HEK293 (cell line): ENCODE measurements around the gene MYL2.

Source experiments
- CTCF ChIA-PET: fragments of 350-600 bp; formaldehyde crosslinking; extraction: SDS; loops from one replicate; lab custom pipeline; 2021; ENCODE audit warnings: antibody characterized with exemption; lab: Yijun Ruan, JAX
- POLR2A ChIA-PET: fragments of 300-600 bp; formaldehyde crosslinking; extraction: SDS; loops from one replicate; lab custom pipeline; 2020; ENCODE audit warnings: antibody characterized with exemption, inconsistent platforms; lab: Yijun Ruan, JAX
- H3K27ac ChIP-seq: fragments of 200-500 bp; sonication (Bioruptor generic); 2 replicates; pipeline ENCODE4 v1.5.1; 2014; ENCODE audit warnings: low read depth, low read length, control low read depth, inconsistent platforms; ENCODE audit errors: extremely low read depth
- H3K36me3 ChIP-seq, 2 experiments: fragments of 200-500 bp in 1 of 2; sonication (Bioruptor generic) in 1 of 2; 1 replicate in 1 of 2; 2 replicates in 1 of 2; pipeline ENCODE4 v1.5.1; 2014 to 2017; ENCODE audit warnings: inconsistent platforms in 2 of 2, low read length in 2 of 2; ENCODE audit not compliant: control insufficient read depth in 2 of 2, insufficient read depth in 1 of 2
- H3K4me1 ChIP-seq: fragments of 200-500 bp; sonication (Bioruptor generic); 2 replicates; pipeline ENCODE4 v1.5.1; 2014; ENCODE audit warnings: mild to moderate bottlenecking, low read length, inconsistent platforms; ENCODE audit not compliant: control insufficient read depth, insufficient read depth
- H3K4me3 ChIP-seq: 2 replicates; pipeline ENCODE4 v1.5.1; 2011; ENCODE audit warnings: low read depth, mild to moderate bottlenecking, control low read depth, low read length, moderate library complexity
- H3K9me3 ChIP-seq: fragments of 200-500 bp; sonication (Bioruptor generic); 2 replicates; pipeline ENCODE4 v1.5.1; 2014; ENCODE audit warnings: low read depth, low read length, inconsistent platforms; ENCODE audit not compliant: control insufficient read depth, insufficient read depth
- HIC1 ChIP-seq: fragments of 450-650 bp; formaldehyde crosslinking; IDR thresholded peaks from 2 replicates; pipeline ENCODE4 v1.5.1; 2016; ENCODE audit warnings: missing biosample characterization, missing genetic modification characterization
- KLF10 ChIP-seq: fragments of 450-650 bp; IDR thresholded peaks from 2 replicates; pipeline ENCODE4 v1.5.1; 2018; ENCODE audit warnings: missing biosample characterization, mild to moderate bottlenecking, missing genetic modification characterization
- SP3 ChIP-seq: fragments of 450-650 bp; formaldehyde crosslinking; IDR thresholded peaks from 2 replicates; pipeline ENCODE4 v1.5.1; 2016; ENCODE audit warnings: missing biosample characterization, missing genetic modification characterization
- TRIM28 ChIP-seq: IDR thresholded peaks from 2 replicates; pipeline ENCODE4 v1.6.1; 2011; ENCODE audit warnings: low read length, control low read depth, borderline replicate concordance
- ZBTB1 ChIP-seq: fragments of 450-650 bp; formaldehyde crosslinking; IDR thresholded peaks from 2 replicates; pipeline ENCODE4 v1.5.1; 2016; ENCODE audit warnings: missing biosample characterization, missing genetic modification characterization
- ZBTB44 ChIP-seq: fragments of 450-650 bp; IDR thresholded peaks from 2 replicates; pipeline ENCODE4 v1.5.1; 2018; ENCODE audit warnings: missing biosample characterization, mild to moderate bottlenecking, missing genetic modification characterization
- ZNF114 ChIP-seq: fragments of 450-650 bp; formaldehyde crosslinking; IDR thresholded peaks from 2 replicates; pipeline ENCODE4 v1.5.0; 2017; ENCODE audit warnings: missing biosample characterization, missing genetic modification characterization
- ZNF140 ChIP-seq: fragments of 450-650 bp; formaldehyde crosslinking; IDR thresholded peaks from 2 replicates; pipeline ENCODE4 v1.5.1; 2016; ENCODE audit warnings: missing biosample characterization, missing genetic modification characterization
- ZNF157 ChIP-seq: fragments of 450-650 bp; formaldehyde crosslinking; IDR thresholded peaks from 2 replicates; pipeline ENCODE4 v1.5.1; 2016; ENCODE audit warnings: missing biosample characterization, missing genetic modification characterization
- ZNF473 ChIP-seq: fragments of 450-650 bp; formaldehyde crosslinking; IDR thresholded peaks from 2 replicates; pipeline ENCODE4 v1.5.1; 2017; ENCODE audit warnings: missing biosample characterization, missing genetic modification characterization
- ZNF510 ChIP-seq: fragments of 450-650 bp; formaldehyde crosslinking; IDR thresholded peaks from 2 replicates; pipeline ENCODE4 v1.5.1; 2018; ENCODE audit warnings: mild to moderate bottlenecking, missing genetic modification characterization, missing biosample characterization; ENCODE audit not compliant: insufficient replicate concordance
- ZNF514 ChIP-seq: fragments of 450-650 bp; formaldehyde crosslinking; IDR thresholded peaks from 2 replicates; pipeline ENCODE4 v1.5.1; 2016; ENCODE audit warnings: missing biosample characterization, missing genetic modification characterization
- ZNF529 ChIP-seq: fragments of 450-650 bp; formaldehyde crosslinking; IDR thresholded peaks from 2 replicates; pipeline ENCODE4 v1.5.1; 2017; ENCODE audit warnings: missing genetic modification characterization, missing biosample characterization; ENCODE audit not compliant: insufficient replicate concordance
- ZNF610 ChIP-seq: fragments of 450-650 bp; formaldehyde crosslinking; IDR thresholded peaks from 2 replicates; pipeline ENCODE4 v1.5.1; 2016; ENCODE audit warnings: missing biosample characterization, missing genetic modification characterization, borderline replicate concordance
- ZNF658 ChIP-seq: fragments of 450-650 bp; formaldehyde crosslinking; IDR thresholded peaks from 2 replicates; pipeline ENCODE4; 2016; ENCODE audit warnings: missing biosample characterization, missing genetic modification characterization
- ZNF768 ChIP-seq: fragments of 450-650 bp; formaldehyde crosslinking; IDR thresholded peaks from 2 replicates; pipeline ENCODE4 v1.5.1; 2018; ENCODE audit warnings: missing biosample characterization, mild to moderate bottlenecking, missing genetic modification characterization
- ZNF792 ChIP-seq: fragments of 450-650 bp; formaldehyde crosslinking; IDR thresholded peaks from 2 replicates; pipeline ENCODE4 v1.5.1; 2016; ENCODE audit warnings: missing biosample characterization, missing genetic modification characterization
- TF ChIP-seq, protein P1 (sequence below): fragments of 450-650 bp; formaldehyde crosslinking; IDR thresholded peaks from 2 replicates; pipeline ENCODE4 v1.5.1; 2016; ENCODE audit warnings: missing biosample characterization, missing genetic modification characterization
- TF ChIP-seq, protein P2 (sequence below): fragments of 450-650 bp; formaldehyde crosslinking; IDR thresholded peaks from 2 replicates; pipeline ENCODE4 v1.5.1; 2016; ENCODE audit warnings: missing biosample characterization, missing genetic modification characterization

The MYL2 gene

DNA sequence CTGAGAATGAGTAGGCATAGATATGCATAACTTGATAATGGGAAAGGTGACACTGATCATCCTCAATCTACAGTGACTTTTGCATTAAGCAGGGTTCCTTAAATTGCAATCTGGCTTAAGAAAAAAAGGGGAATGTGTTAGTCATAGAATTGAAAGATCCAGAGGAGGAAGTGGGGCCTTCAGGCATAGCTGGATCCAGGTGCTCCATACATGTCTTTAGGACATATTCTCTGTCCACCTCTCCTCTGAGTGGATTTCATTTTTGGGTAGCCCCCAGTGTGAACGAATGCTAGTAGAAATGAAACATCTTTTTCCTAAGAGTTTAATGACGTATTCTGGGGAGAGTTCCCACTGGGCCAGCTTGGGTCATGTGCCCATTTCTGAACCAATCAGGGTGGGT, 46.0 kb downstream of the MYL2 start:
- no peak overlapping the region for H3K4me3 ChIP-seq
- H3K36me3 ChIP-seq, result no peaks in the 10 kb centered on the region
- no peaks in the 10 kb centered on the region for H3K9me3 ChIP-seq
- H3K4me1 ChIP-seq, result no peaks in the 10 kb centered on the region
- CTCF ChIA-PET, result interaction anchor here (0.7 to 1.6 kb wide), 4 partner anchors 14 to 422 kb away, joined by 3 to 6 read pairs (median 4); no protein-coding TSS in a partner anchor
- H3K27ac ChIP-seq, result no peak overlapping the region
- TF ChIP-seq ZNF514 (tag by site-specific recombination), result no peak
- no peak for TF ChIP-seq ZNF114 (tag by site-specific recombination)
- TF ChIP-seq ZNF529 (tag by site-specific recombination), result no peak
- TF ChIP-seq ZNF157 (tag by site-specific recombination), result no peak
- no peak for TF ChIP-seq ZNF658 (tag by site-specific recombination)
- TF ChIP-seq KLF10 (tag by site-specific recombination), result no peak
- TF ChIP-seq ZNF792 (tag by site-specific recombination), result no peak
- TF ChIP-seq ZBTB1, result no peak
- no peak for TF ChIP-seq ZNF768 (tag by site-specific recombination)
- no peak for TF ChIP-seq HIC1
- no peak for TF ChIP-seq ZNF473
- no peak for TF ChIP-seq ZNF140 (tag by site-specific recombination)
- TF ChIP-seq, protein P1, sequence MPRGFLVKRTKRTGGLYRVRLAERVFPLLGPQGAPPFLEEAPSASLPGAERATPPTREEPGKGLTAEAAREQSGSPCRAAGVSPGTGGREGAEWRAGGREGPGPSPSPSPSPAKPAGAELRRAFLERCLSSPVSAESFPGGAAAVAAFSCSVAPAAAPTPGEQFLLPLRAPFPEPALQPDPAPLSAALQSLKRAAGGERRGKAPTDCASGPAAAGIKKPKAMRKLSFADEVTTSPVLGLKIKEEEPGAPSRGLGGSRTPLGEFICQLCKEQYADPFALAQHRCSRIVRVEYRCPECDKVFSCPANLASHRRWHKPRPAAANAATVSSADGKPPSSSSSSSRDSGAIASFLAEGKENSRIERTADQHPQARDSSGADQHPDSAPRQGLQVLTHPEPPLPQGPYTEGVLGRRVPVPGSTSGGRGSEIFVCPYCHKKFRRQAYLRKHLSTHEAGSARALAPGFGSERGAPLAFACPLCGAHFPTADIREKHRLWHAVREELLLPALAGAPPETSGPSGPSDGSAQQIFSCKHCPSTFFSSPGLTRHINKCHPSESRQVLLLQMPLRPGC (tag by site-specific recombination), result no peak
- TF ChIP-seq ZBTB44, result no peak
- TF ChIP-seq ZNF510 (tag by site-specific recombination), result no peak
- TF ChIP-seq, protein P2, sequence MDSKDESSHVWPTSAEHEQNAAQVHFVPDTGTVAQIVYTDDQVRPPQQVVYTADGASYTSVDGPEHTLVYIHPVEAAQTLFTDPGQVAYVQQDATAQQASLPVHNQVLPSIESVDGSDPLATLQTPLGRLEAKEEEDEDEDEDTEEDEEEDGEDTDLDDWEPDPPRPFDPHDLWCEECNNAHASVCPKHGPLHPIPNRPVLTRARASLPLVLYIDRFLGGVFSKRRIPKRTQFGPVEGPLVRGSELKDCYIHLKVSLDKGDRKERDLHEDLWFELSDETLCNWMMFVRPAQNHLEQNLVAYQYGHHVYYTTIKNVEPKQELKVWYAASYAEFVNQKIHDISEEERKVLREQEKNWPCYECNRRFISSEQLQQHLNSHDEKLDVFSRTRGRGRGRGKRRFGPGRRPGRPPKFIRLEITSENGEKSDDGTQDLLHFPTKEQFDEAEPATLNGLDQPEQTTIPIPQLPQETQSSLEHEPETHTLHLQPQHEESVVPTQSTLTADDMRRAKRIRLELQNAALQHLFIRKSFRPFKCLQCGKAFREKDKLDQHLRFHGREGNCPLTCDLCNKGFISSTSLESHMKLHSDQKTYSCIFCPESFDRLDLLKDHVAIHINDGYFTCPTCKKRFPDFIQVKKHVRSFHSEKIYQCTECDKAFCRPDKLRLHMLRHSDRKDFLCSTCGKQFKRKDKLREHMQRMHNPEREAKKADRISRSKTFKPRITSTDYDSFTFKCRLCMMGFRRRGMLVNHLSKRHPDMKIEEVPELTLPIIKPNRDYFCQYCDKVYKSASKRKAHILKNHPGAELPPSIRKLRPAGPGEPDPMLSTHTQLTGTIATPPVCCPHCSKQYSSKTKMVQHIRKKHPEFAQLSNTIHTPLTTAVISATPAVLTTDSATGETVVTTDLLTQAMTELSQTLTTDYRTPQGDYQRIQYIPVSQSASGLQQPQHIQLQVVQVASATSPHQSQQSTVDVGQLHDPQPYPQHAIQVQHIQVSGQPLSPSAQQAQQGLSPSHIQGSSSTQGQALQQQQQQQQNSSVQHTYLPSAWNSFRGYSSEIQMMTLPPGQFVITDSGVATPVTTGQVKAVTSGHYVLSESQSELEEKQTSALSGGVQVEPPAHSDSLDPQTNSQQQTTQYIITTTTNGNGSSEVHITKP, result no peak
- no peak for TF ChIP-seq SP3 (tag by site-specific recombination)
- no peak for TF ChIP-seq TRIM28
- no peak for TF ChIP-seq ZNF610 (tag by site-specific recombination)
- POLR2A ChIA-PET, result no interaction called here
